HG02943 (cell line): ENCODE data around the gene ARL6IP5.
A peak's percentile ranks its signal among the peaks of the same experiment; 100 is the strongest.

Source experiments
- ATAC-seq: cut with Tn5 transposase; IDR thresholded peaks from one replicate; pipeline ENCODE4 v1.9.1; 2021; ENCODE audit warnings: mild to moderate bottlenecking, low read depth, moderate library complexity; ENCODE audit not compliant: unreplicated experiment

Gene ARL6IP5

GRCh38 chr3:69113536-69113935, 28.8 kb downstream of the ARL6IP5 start:
- no peak for ATAC-seq

- ATAC-seq, result no peak
These were observed 31.0 kb downstream of the ARL6IP5 start for GRCh38 chr3:69115731-69116130.

- ATAC-seq, result no peak
These were observed 31.4 kb downstream of the ARL6IP5 start for GRCh38 chr3:69116162-69116561.

GRCh38 chr3:69116897-69117296, 32.2 kb downstream of the ARL6IP5 start:
- no peak for ATAC-seq

GRCh38 chr3:69118555-69118954, 33.8 kb downstream of the ARL6IP5 start:
- no peak for ATAC-seq

- no peak for ATAC-seq
These were observed 34.4 kb downstream of the ARL6IP5 start for GRCh38 chr3:69119138-69119537.

GRCh38 chr3:69119681-69120080, 34.9 kb downstream of the ARL6IP5 start:
- ATAC-seq, result no peak

GRCh38 chr3:69120879-69121464, 36.2 kb downstream of the ARL6IP5 start:
- ATAC-seq, result peak; percentile 76

GRCh38 chr3:69121513-69121912, 36.8 kb downstream of the ARL6IP5 start:
- ATAC-seq, result no peak

GRCh38 chr3:69121950-69122349, 37.2 kb downstream of the ARL6IP5 start:
- no peak for ATAC-seq

GRCh38 chr3:69122403-69122802, 37.7 kb downstream of the ARL6IP5 start, which contains the start of gene LMOD3:
Gene LMOD3, minus strand, starts transcription at chr3:69122595. Its CDS starts 209 bp downstream, at chr3:69122386.
- ATAC-seq, result no peak

GRCh38 chr3:69126216-69126615, 41.5 kb downstream of the ARL6IP5 start:
- ATAC-seq, result no peak

GRCh38 chr3:69126999-69127398, 42.3 kb downstream of the ARL6IP5 start:
- ATAC-seq, result no peak

- ATAC-seq, result no peak
These were observed 43.8 kb downstream of the ARL6IP5 start for GRCh38 chr3:69128509-69128908.

- no peak for ATAC-seq
These were observed 44.8 kb downstream of the ARL6IP5 start for GRCh38 chr3:69129531-69129930.

- no peak for ATAC-seq
These were observed 46.0 kb downstream of the ARL6IP5 start for GRCh38 chr3:69130689-69131088.

- no peak for ATAC-seq
These were observed 52.3 kb downstream of the ARL6IP5 start for GRCh38 chr3:69137005-69137404.

GRCh38 chr3:69137412-69137811, 52.7 kb downstream of the ARL6IP5 start:
- ATAC-seq, result no peak

- no peak for ATAC-seq
These were observed 56.6 kb downstream of the ARL6IP5 start for GRCh38 chr3:69141313-69141712.

GRCh38 chr3:69142090-69142489, 57.4 kb downstream of the ARL6IP5 start:
- no peak for ATAC-seq

GRCh38 chr3:69142797-69143454, 58.2 kb downstream of the ARL6IP5 start:
- ATAC-seq, result no peak

- no peak for ATAC-seq
These were observed 58.9 kb downstream of the ARL6IP5 start for GRCh38 chr3:69143612-69144011.
